GM21381 (cell line): ENCODE results near the gene ADAMTS17.
"Not testable (repeated sequence)": the region's sequence is repeated elsewhere in the genome, so short reads cannot be mapped to it uniquely, and the experiment has no call there.

Experiments
- ATAC-seq: cut with Tn5 transposase; IDR thresholded peaks from one replicate; pipeline ENCODE4 v1.9.1; 2021; ENCODE audit warnings: mild to moderate bottlenecking, moderate library complexity; ENCODE audit not compliant: unreplicated experiment

Gene ADAMTS17

GRCh38 chr15:99929266-99929665, 412.5 kb downstream of the ADAMTS17 start:
- no peak for ATAC-seq

GRCh38 chr15:99928429-99928981, 413.3 kb downstream of the ADAMTS17 start:
- peak; percentile 90 for ATAC-seq

GRCh38 chr15:99926532-99926931, 415.2 kb downstream of the ADAMTS17 start:
- ATAC-seq, result not testable (repeated sequence)

GRCh38 chr15:99925661-99926461, 415.9 kb downstream of the ADAMTS17 start:
- ATAC-seq, result peak; percentile 46

GRCh38 chr15:99923711-99924110, 418.1 kb downstream of the ADAMTS17 start:
- no peak for ATAC-seq
